ENCODE measurements around the gene LEP. TPM values are rescaled to one million over a fixed set of nuclear protein-coding genes. Genes with fewer than 3 reads are reported as not detected.
A peak's percentile ranks its signal among the peaks of the same experiment; 100 is the strongest.

Gene LEP
- total RNA-seq, 6 experiments from 2014 or later = not detected

- no peak overlapping the region for H3K27ac Mint-ChIP-seq
- TF ChIP-seq, protein P1, sequence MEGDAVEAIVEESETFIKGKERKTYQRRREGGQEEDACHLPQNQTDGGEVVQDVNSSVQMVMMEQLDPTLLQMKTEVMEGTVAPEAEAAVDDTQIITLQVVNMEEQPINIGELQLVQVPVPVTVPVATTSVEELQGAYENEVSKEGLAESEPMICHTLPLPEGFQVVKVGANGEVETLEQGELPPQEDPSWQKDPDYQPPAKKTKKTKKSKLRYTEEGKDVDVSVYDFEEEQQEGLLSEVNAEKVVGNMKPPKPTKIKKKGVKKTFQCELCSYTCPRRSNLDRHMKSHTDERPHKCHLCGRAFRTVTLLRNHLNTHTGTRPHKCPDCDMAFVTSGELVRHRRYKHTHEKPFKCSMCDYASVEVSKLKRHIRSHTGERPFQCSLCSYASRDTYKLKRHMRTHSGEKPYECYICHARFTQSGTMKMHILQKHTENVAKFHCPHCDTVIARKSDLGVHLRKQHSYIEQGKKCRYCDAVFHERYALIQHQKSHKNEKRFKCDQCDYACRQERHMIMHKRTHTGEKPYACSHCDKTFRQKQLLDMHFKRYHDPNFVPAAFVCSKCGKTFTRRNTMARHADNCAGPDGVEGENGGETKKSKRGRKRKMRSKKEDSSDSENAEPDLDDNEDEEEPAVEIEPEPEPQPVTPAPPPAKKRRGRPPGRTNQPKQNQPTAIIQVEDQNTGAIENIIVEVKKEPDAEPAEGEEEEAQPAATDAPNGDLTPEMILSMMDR (IDR thresholded peaks at IDR 0.05) = no peak
- peaks cover 4% of the 10 kb centered on the region for H3K4me1 Mint-ChIP-seq (ENCODE audit: low read depth)
- peaks cover 40% of the 10 kb centered on the region for H3K27me3 Mint-ChIP-seq (ENCODE audit: insufficient read depth)
- H3K9me3 Mint-ChIP-seq = peaks cover 25% of the 10 kb centered on the region
- H3K36me3 Mint-ChIP-seq (ENCODE audit: low read depth) = peaks cover 18% of the 10 kb centered on the region
- DNase-seq = no peak
- H3K4me3 Mint-ChIP-seq = no peak overlapping the region
Observed at GRCh38 chr7:128242661-128243060, 1.6 kb downstream of the LEP start.

- TF ChIP-seq, protein P1 (IDR thresholded peaks at IDR 0.05) = no peak
- DNase-seq = no peak
- peaks cover 5% of the 10 kb centered on the region for H3K4me1 Mint-ChIP-seq (ENCODE audit: low read depth)
- peaks cover 21% of the 10 kb centered on the region for H3K9me3 Mint-ChIP-seq
- H3K36me3 Mint-ChIP-seq (ENCODE audit: low read depth) = peaks cover 16% of the 10 kb centered on the region
- H3K4me3 Mint-ChIP-seq = no peak overlapping the region
- peaks cover 40% of the 10 kb centered on the region for H3K27me3 Mint-ChIP-seq (ENCODE audit: insufficient read depth)
- H3K27ac Mint-ChIP-seq = no peak overlapping the region
Observed at GRCh38 chr7:128243273-128243672, 2.2 kb downstream of the LEP start.

DNA sequence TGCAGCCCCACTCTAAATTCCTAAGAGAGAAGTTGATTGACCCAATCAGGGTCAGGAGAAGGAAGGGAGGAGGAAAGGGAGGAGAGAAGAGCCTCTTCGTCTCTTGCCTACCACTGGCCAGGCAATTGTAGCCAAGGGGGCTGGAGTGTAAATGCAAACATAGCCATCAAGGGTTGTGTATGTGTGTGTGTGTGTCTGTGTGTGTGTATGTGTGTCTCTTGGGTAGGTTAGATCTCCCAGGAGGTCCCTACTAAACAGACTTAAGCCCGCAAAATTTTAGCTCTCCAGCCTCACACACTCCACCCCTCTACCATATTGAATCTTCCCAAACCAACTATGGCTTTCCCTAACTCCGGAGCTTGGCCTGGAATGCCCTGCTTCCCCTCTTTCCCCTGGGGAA, 3.8 kb downstream of the LEP start:
- DNase-seq = no peak
- H3K9me3 Mint-ChIP-seq = peaks cover 5% of the 10 kb centered on the region; the same call in 1 of the 2 replicates
- no peak overlapping the region for H3K27ac Mint-ChIP-seq
- no peak overlapping the region for H3K4me3 Mint-ChIP-seq
- TF ChIP-seq, protein P1 (IDR thresholded peaks at IDR 0.05) = no peak
- H3K36me3 Mint-ChIP-seq (ENCODE audit: low read depth) = no peaks in the 10 kb centered on the region; the same call in 1 of the 2 replicates
- peaks cover 5% of the 10 kb centered on the region for H3K4me1 Mint-ChIP-seq (ENCODE audit: low read depth)
- H3K27me3 Mint-ChIP-seq (ENCODE audit: insufficient read depth) = peaks cover 49% of the 10 kb centered on the region

DNA sequence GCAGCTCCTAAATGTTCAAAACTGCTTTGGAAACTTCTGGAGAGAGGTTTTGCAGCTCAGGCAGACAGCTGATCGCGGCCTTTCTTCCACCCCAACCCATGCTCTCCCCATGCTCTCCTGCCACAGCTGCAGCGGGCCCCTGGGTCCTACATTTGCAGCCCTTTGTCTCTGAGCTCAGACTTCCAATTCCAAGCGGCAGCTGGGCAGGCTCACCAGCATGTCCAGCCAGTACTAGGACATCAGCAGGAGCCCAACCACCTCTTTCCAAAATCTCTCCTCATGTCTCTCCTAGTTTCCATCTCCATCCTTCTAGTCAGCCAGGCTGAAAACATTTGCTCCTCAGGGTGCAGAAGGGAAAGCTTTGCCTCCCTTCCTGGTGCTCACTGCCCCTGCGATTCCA, 6.0 kb downstream of the LEP start:
- Mint-ChIP-seq H3K9me3 (no peaks in the 10 kb centered on the region), H3K4me3 (no peak overlapping the region), H3K4me1 (ENCODE audit: low read depth) (peaks cover 5% of the 10 kb centered on the region), H3K36me3 (ENCODE audit: low read depth) (no peaks in the 10 kb centered on the region), H3K27ac (no peak overlapping the region), H3K27me3 (ENCODE audit: insufficient read depth) (peaks cover 51% of the 10 kb centered on the region)
- DNase-seq = no peak
- TF ChIP-seq, protein P1 (IDR thresholded peaks at IDR 0.05) = no peak

- Mint-ChIP-seq H3K27ac (no peak overlapping the region), H3K9me3 (no peaks in the 10 kb centered on the region), H3K36me3 (ENCODE audit: low read depth) (no peaks in the 10 kb centered on the region), H3K4me3 (no peak overlapping the region), H3K27me3 (ENCODE audit: insufficient read depth) (peaks cover 49% of the 10 kb centered on the region), H3K4me1 (ENCODE audit: low read depth) (peaks cover 5% of the 10 kb centered on the region)
- peak; percentile 36 for DNase-seq
- TF ChIP-seq, protein P1 (IDR thresholded peaks at IDR 0.05) = peak; percentile 26; the same call in 1 of the 2 replicates
Observed at GRCh38 chr7:128247640-128248194, 6.6 kb downstream of the LEP start.
